Activated naive CD4-positive, alpha-beta T cell treated with anti-CD3 and anti-CD28 coated beads for 36 hours (primary cell): ENCODE data around the gene NAXE. TPM values are rescaled to one million over a fixed set of nuclear protein-coding genes. Genes with fewer than 3 reads are reported as not detected.
A peak's percentile ranks its signal among the peaks of the same experiment; 100 is the strongest.

Source experiments
- CTCF ChIA-PET: fragments of 350-600 bp; sonication (Branson Sonifier 250); formaldehyde crosslinking; loops from one replicate; lab custom pipeline; 2021; ENCODE audit warnings: antibody characterized with exemption; lab: Charles Lee
- DNase-seq: peaks from one replicate; pipeline ENCODE4 v3.0.0-alpha.2; 2020
- H3K27ac Mint-ChIP-seq: one replicate; pipeline ENCODE4 v1.8.0; 2021; ENCODE audit warnings: mild to moderate bottlenecking, mixed read lengths
- H3K27me3 Mint-ChIP-seq: one replicate; pipeline ENCODE4 v1.8.0; 2021; ENCODE audit warnings: low read depth, mixed read lengths
- H3K36me3 Mint-ChIP-seq: one replicate; pipeline ENCODE4 v1.8.0; 2021; ENCODE audit warnings: low read depth, mixed read lengths
- H3K4me1 Mint-ChIP-seq: one replicate; pipeline ENCODE4 v1.8.0; 2021; ENCODE audit warnings: low read depth, mixed read lengths
- H3K4me3 Mint-ChIP-seq: one replicate; pipeline ENCODE4 v1.8.0; 2021; ENCODE audit warnings: mild to moderate bottlenecking, moderate library complexity, mixed read lengths
- H3K9me3 Mint-ChIP-seq: one replicate; pipeline ENCODE4 v1.8.0; 2021; ENCODE audit warnings: mixed read lengths
- intact Hi-C: fragments of 100-400 bp; cut with micrococcal nuclease; formaldehyde crosslinking; loops from one replicate; pipeline ENCODE4 v1.15.1; 2023
- total RNA-seq, 2 experiments: library from RNA; stranded (reverse); gene quantifications; one replicate each; pipeline ENCODE4 v1.2.3, GENCODE V29; 2021

NAXE gene
- total RNA-seq, 2 experiments from 2014 or later: 77.4 to 84.6 TPM

DNA sequence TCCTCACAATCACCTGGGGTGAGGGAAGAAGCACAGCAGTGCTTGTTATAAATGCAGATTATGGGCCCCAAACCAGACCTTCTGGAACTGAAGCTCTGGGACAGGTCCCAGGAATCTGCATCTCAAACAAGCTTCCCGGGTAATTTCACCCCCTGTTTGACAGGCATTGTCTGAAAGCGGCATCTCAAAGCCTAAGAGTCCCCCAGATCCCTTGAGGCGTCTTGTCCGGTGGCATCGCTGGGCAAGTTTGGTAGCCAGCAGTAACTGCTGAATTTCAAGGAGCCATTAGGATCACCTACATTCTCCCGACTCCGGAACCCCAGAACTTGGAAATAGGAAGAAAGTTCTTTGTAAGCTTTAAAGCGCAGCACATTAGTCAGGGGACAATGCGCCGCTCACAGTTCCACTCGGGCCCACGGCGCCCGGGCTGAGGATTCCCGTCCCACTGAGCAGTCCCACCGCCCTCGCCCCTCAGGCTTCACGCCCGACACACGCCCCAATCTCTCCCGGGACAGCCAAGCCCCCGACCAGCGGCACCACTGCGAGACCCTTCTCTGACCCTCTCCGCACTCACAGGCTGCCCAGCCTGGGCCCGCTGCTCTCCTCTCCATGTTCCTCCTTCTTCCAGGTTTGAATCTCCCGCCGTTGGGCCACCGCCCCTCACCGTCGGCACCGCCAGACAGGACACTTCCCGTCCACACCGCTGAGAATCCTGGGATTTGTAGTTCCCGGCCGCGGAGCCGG, 19.5 kb upstream of the NAXE start, which contains the start of gene IQGAP3:
TSS of gene IQGAP3 (minus strand) at position 647 of the 744 bp plus-strand sequence. CDS start at position 611, 36 bp downstream.
- intact Hi-C loops: loop anchor here (1.0 to 5.0 kb wide), 3 partner anchors 50 to 91 kb away; no protein-coding TSS in a partner anchor
- H3K27ac Mint-ChIP-seq: peak within 1 kb of the TSS; percentile 6
- H3K4me3 Mint-ChIP-seq: peak within 1 kb of the TSS; percentile 93
- peaks cover 30% of the 10 kb centered on the region for H3K27me3 Mint-ChIP-seq
- H3K36me3 Mint-ChIP-seq: peaks cover 2% of the 10 kb centered on the region
- CTCF ChIA-PET: interaction anchor here (0.7 to 2.1 kb wide), 9 partner anchors 10 to 188 kb away, joined by 3 to 11 read pairs (median 4); no protein-coding TSS in a partner anchor
- peak; percentile 79 for DNase-seq
- peaks cover 18% of the 10 kb centered on the region for H3K4me1 Mint-ChIP-seq
- no peaks in the 10 kb centered on the region for H3K9me3 Mint-ChIP-seq

DNA sequence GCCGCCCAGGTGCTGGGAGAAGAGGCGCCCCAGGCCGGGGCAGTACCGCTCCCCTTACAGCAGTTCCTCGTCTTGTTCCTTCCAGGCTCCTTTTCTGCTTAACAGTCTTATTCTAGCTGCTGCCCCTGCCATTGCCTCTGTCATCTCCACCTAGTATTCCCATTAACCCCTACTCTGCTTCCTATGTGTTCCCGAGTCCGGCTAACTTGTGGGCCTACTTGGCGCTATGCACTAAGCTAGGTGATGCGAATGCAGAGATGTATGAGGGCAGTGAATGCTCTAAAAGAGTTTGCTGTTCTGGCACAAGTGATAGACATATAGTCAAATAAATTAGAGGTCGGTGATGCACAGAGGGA, 18.9 kb upstream of the NAXE start:
- peaks cover 2% of the 10 kb centered on the region for H3K36me3 Mint-ChIP-seq
- peaks cover 18% of the 10 kb centered on the region for H3K4me1 Mint-ChIP-seq
- H3K9me3 Mint-ChIP-seq: no peaks in the 10 kb centered on the region
- peak overlapping the region; percentile 93 for H3K4me3 Mint-ChIP-seq
- peaks cover 30% of the 10 kb centered on the region for H3K27me3 Mint-ChIP-seq
- intact Hi-C loops: loop anchor here (1.0 to 5.0 kb wide), 2 partner anchors 50 to 84 kb away; no protein-coding TSS in a partner anchor
- peak overlapping the region; percentile 6 for H3K27ac Mint-ChIP-seq
- DNase-seq: no peak
- CTCF ChIA-PET: interaction anchor here (0.6 to 1.9 kb wide), 2 partner anchors 32 to 87 kb away, joined by 3 to 4 read pairs; no protein-coding TSS in a partner anchor

DNA sequence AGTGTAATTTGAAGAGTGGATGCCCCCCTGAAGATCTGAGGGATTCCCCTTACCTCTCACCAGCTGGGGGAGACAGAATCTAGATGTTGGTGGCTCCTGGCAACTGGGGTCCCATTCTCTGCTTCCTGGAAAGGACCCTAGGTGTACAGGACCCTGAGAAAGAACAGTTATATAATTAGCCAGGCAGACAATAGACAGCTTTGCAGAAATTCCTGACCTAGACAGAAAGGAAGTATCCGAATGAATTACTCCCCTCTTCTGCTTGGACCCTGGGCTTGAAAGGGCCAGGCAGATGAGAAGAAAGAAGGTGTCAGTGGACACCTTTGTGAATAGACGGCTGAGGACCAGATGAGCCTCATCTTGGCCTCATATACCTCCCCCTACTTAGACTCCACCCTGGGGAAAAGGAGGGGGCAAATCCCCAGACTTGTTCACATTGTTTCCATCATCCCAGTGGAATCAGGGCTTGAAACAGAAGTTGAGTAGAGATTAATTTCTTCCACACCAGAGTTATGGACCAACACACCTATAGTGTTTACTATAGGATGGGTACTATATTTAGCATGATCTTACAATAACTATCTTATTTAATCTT, 17.4 kb upstream of the NAXE start:
- Mint-ChIP-seq H3K9me3 (no peaks in the 10 kb centered on the region), H3K27me3 (peaks cover 30% of the 10 kb centered on the region), H3K4me3 (no peak overlapping the region), H3K27ac (no peak overlapping the region), H3K4me1 (peaks cover 18% of the 10 kb centered on the region), H3K36me3 (peaks cover 2% of the 10 kb centered on the region)
- no peak for DNase-seq
- CTCF ChIA-PET: no interaction called here
- intact Hi-C loops: loop anchor here (5.0 kb wide), 1 partner anchor 52 kb away; no protein-coding TSS in a partner anchor

DNA sequence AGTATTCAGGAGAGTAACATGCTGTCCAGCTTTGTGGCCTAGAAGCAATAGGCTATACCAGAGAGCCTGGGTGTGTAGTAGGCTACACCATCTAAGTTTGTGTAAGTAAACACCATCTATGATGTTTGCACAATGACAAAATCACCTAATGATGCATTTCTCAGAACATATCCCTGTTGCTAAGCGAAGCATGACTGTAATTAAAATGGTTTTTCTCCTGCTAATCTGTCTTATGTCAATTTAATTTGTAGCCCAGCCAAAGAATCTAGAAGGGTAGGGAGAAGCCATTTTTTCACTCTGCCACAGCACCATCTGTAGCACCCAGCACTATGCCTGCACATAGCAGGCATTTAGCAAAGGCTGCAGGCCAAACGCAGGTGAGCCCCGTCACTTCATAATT, 14.0 kb upstream of the NAXE start:
- H3K9me3 Mint-ChIP-seq: no peaks in the 10 kb centered on the region
- intact Hi-C loops: no loop called here
- H3K27ac Mint-ChIP-seq: no peak overlapping the region
- peaks cover 11% of the 10 kb centered on the region for H3K4me1 Mint-ChIP-seq
- no peak overlapping the region for H3K4me3 Mint-ChIP-seq
- CTCF ChIA-PET: interaction anchor here (0.5 kb wide), 1 partner anchor 24 kb away, joined by 4 read pairs; the partner anchor contains the start of gene GPATCH4
- no peak for DNase-seq
- peaks cover 8% of the 10 kb centered on the region for H3K27me3 Mint-ChIP-seq
- H3K36me3 Mint-ChIP-seq: no peaks in the 10 kb centered on the region

DNA sequence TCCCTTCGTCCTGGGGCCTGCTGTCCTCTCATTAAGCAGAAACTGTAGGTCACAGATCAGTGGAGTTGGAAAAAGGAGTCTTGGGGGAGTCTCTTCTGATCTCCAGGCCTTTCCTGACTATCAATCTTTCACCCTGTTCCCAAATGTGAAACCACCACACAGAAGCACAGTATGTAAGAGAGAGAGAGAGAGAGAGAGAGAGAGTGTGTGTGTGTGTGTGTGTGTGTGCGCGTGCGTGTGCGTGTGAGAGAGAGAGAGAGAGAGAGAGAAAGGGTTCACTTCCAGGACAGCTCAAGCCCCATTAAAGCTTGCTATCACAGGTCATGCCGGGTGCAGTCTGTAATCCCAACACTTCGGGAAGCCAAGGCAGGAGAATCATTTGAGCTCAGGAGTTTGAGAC, 13.5 kb upstream of the NAXE start:
- CTCF ChIA-PET: interaction anchor here (0.7 to 1.1 kb wide), 2 partner anchors 11 to 98 kb away, joined by 3 to 5 read pairs; no protein-coding TSS in a partner anchor
- Mint-ChIP-seq H3K27ac (no peak overlapping the region), H3K36me3 (no peaks in the 10 kb centered on the region), H3K4me3 (no peak overlapping the region), H3K9me3 (no peaks in the 10 kb centered on the region), H3K27me3 (peaks cover 3% of the 10 kb centered on the region), H3K4me1 (peaks cover 14% of the 10 kb centered on the region)
- DNase-seq: no peak
- intact Hi-C loops: no loop called here

DNA sequence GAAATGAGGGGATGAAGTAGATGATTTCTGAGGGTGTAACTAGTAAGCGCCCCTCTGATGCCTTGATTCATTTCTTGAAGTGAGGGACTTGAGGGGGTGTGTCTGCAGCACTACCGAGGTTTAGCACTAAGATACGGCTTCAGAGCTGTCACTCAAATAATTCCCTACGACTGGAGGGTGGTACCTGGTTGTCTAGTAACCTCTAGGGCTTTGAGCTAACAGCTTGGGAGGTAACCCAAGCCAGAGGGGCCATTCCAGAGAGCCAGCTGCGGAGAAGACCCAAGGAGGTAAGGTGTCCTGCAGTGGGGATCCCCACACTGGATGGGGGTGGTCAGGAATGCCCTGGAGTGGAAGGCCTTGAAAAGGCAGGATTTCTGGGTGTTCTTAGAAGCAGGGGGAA, 12.1 kb upstream of the NAXE start, which contains the start of gene TTC24:
TSS of gene TTC24 (plus strand) at position 252 of the 400 bp plus-strand sequence. CDS start 1,642 bp downstream, outside the sequence.
- no peak for DNase-seq
- Mint-ChIP-seq H3K4me3 (no peak within 1 kb of the TSS), H3K4me1 (peaks cover 26% of the 10 kb centered on the region), H3K27ac (no peak within 1 kb of the TSS), H3K36me3 (no peaks in the 10 kb centered on the region), H3K27me3 (no peaks in the 10 kb centered on the region), H3K9me3 (no peaks in the 10 kb centered on the region)
- intact Hi-C loops: no loop called here
- CTCF ChIA-PET: interaction anchor here (0.8 to 3.5 kb wide), 7 partner anchors 23 to 193 kb away, joined by 3 to 24 read pairs (median 4); no protein-coding TSS in a partner anchor

DNA sequence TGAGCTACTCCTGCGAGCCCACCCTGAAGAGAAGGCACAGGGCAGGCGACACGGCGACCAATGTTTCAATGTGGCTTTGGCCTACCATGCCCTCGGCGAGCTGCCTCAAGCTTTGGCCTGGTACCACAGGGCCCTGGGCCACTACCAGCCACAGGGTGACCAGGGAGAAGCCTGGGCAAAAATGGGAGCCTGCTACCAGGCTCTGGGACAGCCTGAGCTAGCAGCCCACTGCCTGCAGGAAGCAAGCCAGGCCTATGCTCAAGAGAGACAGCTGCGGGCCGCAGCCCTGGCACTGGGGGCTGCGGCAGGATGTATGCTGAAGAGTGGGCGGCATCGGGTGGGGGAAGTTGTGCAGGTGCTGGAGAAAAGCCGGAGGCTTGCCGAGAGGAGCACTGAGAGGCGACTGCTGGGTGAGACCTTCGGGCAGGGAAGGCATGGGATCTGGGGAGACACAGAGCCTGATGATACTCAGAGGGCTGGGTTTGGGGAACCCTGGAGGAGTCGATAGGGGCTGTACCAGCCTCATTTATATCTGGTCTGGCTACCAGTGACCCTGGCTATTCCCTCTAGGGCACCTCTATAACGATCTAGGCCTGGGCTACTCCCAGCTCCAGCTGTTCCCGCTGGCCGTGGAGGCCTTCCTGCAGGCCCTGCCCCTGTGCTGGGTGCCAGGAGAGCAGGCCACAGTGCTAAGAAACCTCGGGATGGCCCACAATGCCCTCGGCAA, 9.8 kb upstream of the NAXE start:
- H3K4me1 Mint-ChIP-seq: peaks cover 27% of the 10 kb centered on the region
- H3K4me3 Mint-ChIP-seq: peak overlapping the region; percentile 73
- intact Hi-C loops: loop anchor here (1.0 kb wide), 1 partner anchor 9 kb away; the partner anchor contains the start of gene NAXE
- peak; percentile 51 for DNase-seq
- H3K9me3 Mint-ChIP-seq: no peaks in the 10 kb centered on the region
- peak overlapping the region; percentile 87 for H3K27ac Mint-ChIP-seq
- H3K27me3 Mint-ChIP-seq: no peaks in the 10 kb centered on the region
- H3K36me3 Mint-ChIP-seq: peaks cover 1% of the 10 kb centered on the region
- CTCF ChIA-PET: interaction anchor here (0.7 to 3.5 kb wide), 15 partner anchors 9 to 196 kb away, joined by 3 to 24 read pairs (median 4); partner anchors contain the start of gene NAXE

DNA sequence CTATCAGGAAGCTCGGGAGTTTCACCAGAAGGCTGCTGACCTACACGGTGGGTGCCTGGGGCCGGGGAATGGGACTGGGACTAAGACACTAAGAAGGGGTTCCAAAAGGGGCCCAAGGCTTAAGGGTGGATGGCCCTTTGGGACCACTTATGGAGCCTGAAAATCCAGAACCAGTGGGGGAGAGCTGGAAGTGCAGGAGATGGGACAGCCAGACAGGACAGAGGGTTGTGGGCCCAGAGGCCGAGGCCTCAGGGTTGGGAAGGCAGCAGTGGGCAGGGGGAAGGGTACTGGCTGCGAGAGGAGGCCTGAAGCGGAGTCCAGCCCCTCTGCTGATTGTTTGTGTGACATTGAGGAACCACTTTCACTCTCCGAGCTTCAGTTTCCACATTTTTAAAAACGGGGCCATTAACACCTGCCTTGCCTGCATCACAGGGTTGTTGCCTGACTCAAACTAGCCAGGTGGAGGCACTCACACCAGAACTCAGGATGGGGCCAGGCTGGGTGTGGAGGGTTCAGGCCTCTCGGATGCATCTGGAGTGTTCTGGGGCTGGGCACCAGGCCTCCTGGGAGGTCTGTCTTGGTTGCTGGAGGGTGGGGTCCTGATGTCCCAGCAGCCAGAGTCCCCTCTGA, 9.1 kb upstream of the NAXE start:
- Mint-ChIP-seq H3K36me3 (peaks cover 1% of the 10 kb centered on the region), H3K4me1 (peaks cover 27% of the 10 kb centered on the region), H3K4me3 (peak overlapping the region; percentile 73), H3K9me3 (no peaks in the 10 kb centered on the region), H3K27ac (peak overlapping the region; percentile 87), H3K27me3 (no peaks in the 10 kb centered on the region)
- DNase-seq: peak; percentile 67
- intact Hi-C loops: loop anchor here (1.0 kb wide), 1 partner anchor 9 kb away; the partner anchor contains the start of gene NAXE
- CTCF ChIA-PET: interaction anchor here (0.6 to 3.5 kb wide), 13 partner anchors 9 to 112 kb away, joined by 3 to 24 read pairs (median 4); partner anchors contain the start of gene NAXE

DNA sequence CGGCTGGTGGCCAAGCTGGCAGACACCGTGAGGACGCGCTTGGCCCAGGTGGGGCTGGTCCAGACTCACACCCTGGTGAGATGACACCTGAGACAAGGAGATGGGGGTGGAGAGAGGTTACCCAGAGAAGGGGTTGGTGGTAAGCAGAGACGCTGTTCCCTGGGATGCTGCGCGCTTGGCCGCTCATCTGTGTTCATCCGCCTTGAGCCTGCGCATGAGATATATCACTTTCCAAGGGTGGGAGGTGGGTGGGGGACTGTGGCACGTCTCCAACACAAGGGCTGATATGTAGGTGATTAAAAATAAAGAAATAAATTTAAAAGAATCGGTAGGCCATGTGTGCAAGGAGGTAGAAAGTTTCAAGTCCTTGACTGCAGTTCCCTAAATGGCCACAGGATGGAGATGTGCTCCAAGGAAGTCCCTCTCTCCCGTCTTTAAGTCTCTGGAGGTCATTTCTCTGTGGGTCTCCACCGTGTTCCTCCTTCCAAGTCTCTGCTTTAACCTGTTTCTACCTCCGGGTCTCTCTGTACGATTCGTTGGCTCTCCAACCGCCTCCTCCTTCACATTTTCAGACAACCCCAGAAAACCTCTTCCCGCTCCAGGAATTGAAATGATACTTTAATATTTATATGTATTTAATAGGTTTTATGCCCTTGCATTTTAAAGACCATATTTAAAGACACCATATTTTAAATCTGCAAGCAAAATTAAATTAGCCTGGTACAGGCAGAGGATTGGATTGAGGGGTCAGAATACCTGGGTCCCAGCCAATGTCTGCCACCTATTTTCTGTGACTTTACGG, 7.6 kb upstream of the NAXE start:
- DNase-seq: peak; percentile 92
- peaks cover 1% of the 10 kb centered on the region for H3K36me3 Mint-ChIP-seq
- H3K27ac Mint-ChIP-seq: no peak overlapping the region
- no peaks in the 10 kb centered on the region for H3K9me3 Mint-ChIP-seq
- no peak overlapping the region for H3K4me3 Mint-ChIP-seq
- H3K4me1 Mint-ChIP-seq: peaks cover 27% of the 10 kb centered on the region
- CTCF ChIA-PET: interaction anchor here (0.7 to 2.1 kb wide), 2 partner anchors 20 to 197 kb away, joined by 3 to 9 read pairs; no protein-coding TSS in a partner anchor
- no peaks in the 10 kb centered on the region for H3K27me3 Mint-ChIP-seq
- intact Hi-C loops: loop anchor here (1.0 to 2.0 kb wide), 4 partner anchors 17 to 128 kb away; partner anchors contain the start of gene GPATCH4

DNA sequence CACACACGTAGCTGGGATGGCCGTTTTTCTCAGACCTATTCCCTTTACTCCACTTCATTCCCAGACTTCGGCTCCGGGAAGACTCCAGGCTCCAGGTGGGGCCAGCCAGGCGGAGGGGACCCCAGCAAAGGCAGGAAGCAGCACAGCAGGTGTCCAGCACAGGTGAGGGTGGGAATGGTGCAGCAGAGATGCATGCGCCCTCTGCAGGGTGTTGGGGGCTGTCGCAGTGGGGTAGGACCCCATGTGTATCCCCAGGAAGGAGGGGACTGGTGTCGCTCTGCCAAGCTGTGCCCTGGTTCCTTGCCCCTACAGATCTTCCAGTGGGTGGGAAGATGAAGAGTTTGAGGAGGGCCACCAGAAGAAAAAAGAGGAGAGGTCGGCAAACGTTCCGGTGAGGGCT, 6.8 kb upstream of the NAXE start:
- Mint-ChIP-seq H3K4me1 (peaks cover 27% of the 10 kb centered on the region), H3K27ac (no peak overlapping the region), H3K4me3 (no peak overlapping the region), H3K36me3 (peaks cover 1% of the 10 kb centered on the region), H3K27me3 (no peaks in the 10 kb centered on the region), H3K9me3 (no peaks in the 10 kb centered on the region)
- peak; percentile 18 for DNase-seq
- CTCF ChIA-PET: interaction anchor here (1.1 to 2.5 kb wide), 6 partner anchors 19 to 128 kb away, joined by 3 to 12 read pairs (median 6); no protein-coding TSS in a partner anchor
- intact Hi-C loops: loop anchor here (1.0 to 2.0 kb wide), 4 partner anchors 16 to 129 kb away; partner anchors contain the start of gene GPATCH4
